HL-60 (cell line): ENCODE measurements around the gene REEP1.

Experiments
- DNase-seq, 2 experiments: peaks; one replicate each; pipeline ENCODE4 v3.0.0-alpha.2; 2010 to 2020; ENCODE audit warnings: low read depth in 1 of 2, low spot score in 1 of 2
- H3K27ac ChIP-seq: fragments of 250-450 bp; sonication (Bioruptor Pico); replicated peaks from 2 replicates; pipeline ENCODE4 v1.5.1; 2020; ENCODE audit warnings: mild to moderate bottlenecking, moderate library complexity
- H3K27me3 ChIP-seq: fragments of 250-450 bp; sonication (Bioruptor Pico); 2 replicates; pipeline ENCODE4 v1.5.1; 2021; ENCODE audit warnings: mild to moderate bottlenecking, moderate library complexity; ENCODE audit not compliant: insufficient read depth, poor library complexity, severe bottlenecking
- H3K4me3 ChIP-seq: replicated peaks from 2 replicates; pipeline ENCODE4 v1.5.1; 2011; ENCODE audit warnings: mild to moderate bottlenecking, control low read depth, low read length; ENCODE audit not compliant: insufficient read depth
- CTCF ChIP-seq: IDR thresholded peaks from one replicate; pipeline ENCODE4 v1.5.1; 2011; ENCODE audit warnings: low read length, control low read depth, inconsistent platforms; ENCODE audit not compliant: insufficient read depth
- GABPA ChIP-seq: IDR thresholded peaks from 2 replicates; pipeline ENCODE4 v1.6.1; 2012; ENCODE audit warnings: low read depth
- POLR2AphosphoS5 ChIP-seq: IDR thresholded peaks from 2 replicates; pipeline ENCODE4 v1.6.1; 2012; ENCODE audit warnings: low read depth
- REST ChIP-seq: IDR thresholded peaks from 2 replicates; pipeline ENCODE4 v1.6.1; 2012; ENCODE audit warnings: low read depth; ENCODE audit not compliant: insufficient replicate concordance
- SPI1 ChIP-seq: IDR thresholded peaks from 2 replicates; pipeline ENCODE4 v1.6.1; 2012; ENCODE audit warnings: low read depth, mild to moderate bottlenecking, borderline replicate concordance

REEP1 gene

GRCh38 chr2:86195055-86195807 lies 142.2 kb downstream of the REEP1 start, which contains the start of gene IMMT:
IMMT (minus strand) TSS chr2:86195462; CDS start chr2:86195382, 80 bp downstream.
- H3K27me3 ChIP-seq = no peaks in the 10 kb centered on the region
- peak within 1 kb of the TSS; percentile 96 for H3K27ac ChIP-seq
- TF ChIP-seq CTCF = no peak
- no peak for TF ChIP-seq SPI1
- peak; percentile 64 for TF ChIP-seq REST
- TF ChIP-seq POLR2AphosphoS5 = peak; percentile 97
- TF ChIP-seq GABPA = peak; percentile 92
- peak; percentile 96 to 98 for DNase-seq
- H3K4me3 ChIP-seq = peak within 1 kb of the TSS; percentile 85

GRCh38 chr2:86194751-86195054 lies 142.7 kb downstream of the REEP1 start:
- no peak for DNase-seq
- no peaks in the 10 kb centered on the region for H3K27me3 ChIP-seq
- TF ChIP-seq SPI1 (peak; percentile 41; the same call in 1 of the 2 replicates), CTCF (no peak)
- H3K27ac ChIP-seq = peak overlapping the region; percentile 96
- peak overlapping the region; percentile 85 for H3K4me3 ChIP-seq

GRCh38 chr2:86193901-86194567 lies 143.4 kb downstream of the REEP1 start:
- TF ChIP-seq CTCF (no peak), GABPA (no peak), POLR2AphosphoS5 (no peak), REST (no peak), SPI1 (no peak)
- peak overlapping the region; percentile 96 for H3K27ac ChIP-seq
- H3K4me3 ChIP-seq = peak overlapping the region; percentile 85
- H3K27me3 ChIP-seq = no peaks in the 10 kb centered on the region
- DNase-seq = peak in 1 of 2 experiments; percentile 20
